GM21360 (cell line): Measurements from ENCODE around the gene SNRNP48.

ENCODE experiments used
- ATAC-seq: cut with Tn5 transposase; IDR thresholded peaks from one replicate; pipeline ENCODE4 v1.9.1; 2021; ENCODE audit warnings: mild to moderate bottlenecking, moderate library complexity; ENCODE audit not compliant: unreplicated experiment

SNRNP48 gene, protein sequence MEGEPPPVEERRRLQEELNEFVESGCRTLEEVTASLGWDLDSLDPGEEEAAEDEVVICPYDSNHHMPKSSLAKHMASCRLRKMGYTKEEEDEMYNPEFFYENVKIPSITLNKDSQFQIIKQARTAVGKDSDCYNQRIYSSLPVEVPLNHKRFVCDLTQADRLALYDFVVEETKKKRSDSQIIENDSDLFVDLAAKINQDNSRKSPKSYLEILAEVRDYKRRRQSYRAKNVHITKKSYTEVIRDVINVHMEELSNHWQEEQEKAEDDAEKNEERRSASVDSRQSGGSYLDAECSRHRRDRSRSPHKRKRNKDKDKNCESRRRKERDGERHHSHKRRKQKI

GRCh38 chr6:7589949-7590917, at the start of gene SNRNP48:
TSS of gene SNRNP48 (plus strand) at chr6:7590198. CDS start at chr6:7590258, 60 bp downstream.
- peak; percentile 99 for ATAC-seq

- ATAC-seq, result no peak
Observed at GRCh38 chr6:7540595-7540994, 49.4 kb upstream of the SNRNP48 start.

DNA sequence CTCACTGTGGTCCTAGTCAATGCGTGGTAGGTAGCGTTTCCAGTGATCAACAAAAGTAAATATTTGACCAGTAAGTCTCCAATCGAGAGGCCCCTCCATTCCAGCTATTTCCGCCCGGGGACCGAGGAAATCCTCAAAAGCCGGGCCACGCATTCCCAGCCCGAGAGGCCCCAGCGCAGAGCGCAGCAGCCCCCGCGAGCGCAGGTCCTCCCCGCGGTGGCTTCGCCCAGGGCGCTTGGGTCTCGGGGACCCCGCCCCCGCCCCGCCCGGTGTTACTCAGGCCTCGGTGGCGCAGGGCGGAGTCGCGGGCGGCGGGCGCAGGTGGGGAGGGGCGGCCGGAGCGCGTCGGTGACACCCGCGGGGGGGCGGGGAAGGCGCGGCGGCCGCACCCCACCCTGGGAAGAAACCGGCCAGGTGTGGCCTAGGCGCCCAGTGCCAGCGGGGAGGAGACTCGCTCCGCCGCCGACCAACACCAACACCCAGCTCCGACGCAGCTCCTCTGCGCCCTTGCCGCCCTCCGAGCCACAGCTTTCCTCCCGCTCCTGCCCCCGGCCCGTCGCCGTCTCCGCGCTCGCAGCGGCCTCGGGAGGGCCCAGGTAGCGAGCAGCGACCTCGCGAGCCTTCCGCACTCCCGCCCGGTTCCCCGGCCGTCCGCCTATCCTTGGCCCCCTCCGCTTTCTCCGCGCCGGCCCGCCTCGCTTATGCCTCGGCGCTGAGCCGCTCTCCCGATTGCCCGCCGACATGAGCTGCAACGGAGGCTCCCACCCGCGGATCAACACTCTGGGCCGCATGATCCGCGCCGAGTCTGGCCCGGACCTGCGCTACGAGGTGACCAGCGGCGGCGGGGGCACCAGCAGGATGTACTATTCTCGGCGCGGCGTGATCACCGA, 48.6 kb upstream of the SNRNP48 start, which contains the start of gene DSP:
Gene DSP (plus strand): TSS at position 497 of the 890 bp plus-strand sequence. CDS start 245 bp downstream, at position 742.
- no peak for ATAC-seq

GRCh38 chr6:7542065-7542873, 47.7 kb upstream of the SNRNP48 start:
- no peak for ATAC-seq

- no peak for ATAC-seq
Observed at GRCh38 chr6:7542874-7543624, 46.9 kb upstream of the SNRNP48 start.

DNA sequence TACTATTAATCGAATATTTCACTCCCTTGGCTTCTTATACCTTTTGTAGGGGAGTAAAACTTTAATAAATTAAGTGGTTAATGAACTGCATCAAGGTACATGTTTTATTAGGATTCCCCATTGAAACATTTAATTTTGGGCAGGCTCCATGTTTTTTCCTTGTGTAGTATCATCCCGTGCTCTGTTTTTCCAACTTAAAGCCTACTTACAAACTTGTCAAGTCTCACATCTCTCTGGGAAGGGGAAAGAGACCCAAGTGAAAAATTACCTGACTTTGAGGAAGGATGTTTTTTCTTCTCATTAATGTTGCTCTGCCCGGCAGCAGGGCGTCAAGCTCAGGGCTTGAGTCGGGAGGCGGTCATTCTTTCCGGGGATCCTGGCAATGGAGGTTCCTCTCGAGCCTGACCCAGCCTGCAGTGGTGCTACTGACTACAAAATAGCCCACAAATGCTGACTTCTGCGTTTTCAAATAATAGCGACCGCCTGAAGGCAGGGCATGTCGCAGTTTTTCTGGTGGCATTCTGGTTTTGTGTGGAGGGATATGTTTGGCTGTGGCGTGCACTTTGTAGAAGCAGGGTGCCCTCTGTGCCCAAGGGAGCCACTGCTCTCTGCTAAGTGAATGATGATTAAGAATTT, 46.1 kb upstream of the SNRNP48 start:
- no peak for ATAC-seq

- no peak for ATAC-seq
Observed at GRCh38 chr6:7544597-7544996, 45.4 kb upstream of the SNRNP48 start.

GRCh38 chr6:7545316-7546019, 44.5 kb upstream of the SNRNP48 start:
- ATAC-seq, result no peak

GRCh38 chr6:7546020-7546369, 44.0 kb upstream of the SNRNP48 start:
- ATAC-seq, result no peak

GRCh38 chr6:7546383-7546782, 43.6 kb upstream of the SNRNP48 start:
- ATAC-seq, result no peak

DNA sequence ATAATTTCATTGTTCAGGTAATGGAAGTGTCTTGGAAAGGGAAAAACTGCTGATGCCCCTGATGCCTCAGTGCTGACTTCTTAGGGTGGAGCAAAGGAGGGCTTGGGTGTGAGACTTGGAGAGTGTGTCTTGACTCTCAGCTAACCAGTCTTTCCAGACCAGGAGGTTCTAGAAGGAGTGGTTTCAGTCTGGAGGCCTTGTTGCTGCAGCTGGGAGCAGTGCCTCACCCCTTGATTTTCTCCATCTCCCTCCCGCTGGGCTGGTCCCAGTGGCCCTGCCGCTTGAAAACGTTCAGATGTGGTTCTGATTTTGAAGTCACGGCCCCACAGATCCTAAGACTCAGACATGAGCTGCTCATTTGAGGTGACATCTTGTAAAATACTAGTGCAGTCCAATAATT, 43.1 kb upstream of the SNRNP48 start:
- no peak for ATAC-seq

DNA sequence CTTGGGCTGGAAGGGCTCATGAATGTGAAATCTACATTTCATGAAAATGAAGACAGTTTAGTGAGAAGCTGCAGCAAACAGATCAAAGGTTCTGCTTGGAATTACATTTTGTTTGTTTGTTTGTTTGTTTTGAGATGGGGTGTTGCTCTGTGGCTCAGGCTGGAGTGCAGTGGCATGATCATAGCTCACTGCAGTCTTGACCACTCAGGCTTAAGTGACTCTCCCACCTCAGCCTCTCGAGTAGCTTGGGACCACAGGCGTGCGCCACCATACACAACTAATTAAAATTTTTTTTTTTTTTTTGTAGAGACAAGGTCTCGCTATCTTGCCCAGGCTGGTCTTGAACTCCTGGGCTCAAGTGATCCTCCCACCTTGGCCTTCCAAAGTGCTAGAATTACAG, 42.7 kb upstream of the SNRNP48 start:
- no peak for ATAC-seq

GRCh38 chr6:7550433-7550801, 39.6 kb upstream of the SNRNP48 start:
- ATAC-seq, result no peak

DNA sequence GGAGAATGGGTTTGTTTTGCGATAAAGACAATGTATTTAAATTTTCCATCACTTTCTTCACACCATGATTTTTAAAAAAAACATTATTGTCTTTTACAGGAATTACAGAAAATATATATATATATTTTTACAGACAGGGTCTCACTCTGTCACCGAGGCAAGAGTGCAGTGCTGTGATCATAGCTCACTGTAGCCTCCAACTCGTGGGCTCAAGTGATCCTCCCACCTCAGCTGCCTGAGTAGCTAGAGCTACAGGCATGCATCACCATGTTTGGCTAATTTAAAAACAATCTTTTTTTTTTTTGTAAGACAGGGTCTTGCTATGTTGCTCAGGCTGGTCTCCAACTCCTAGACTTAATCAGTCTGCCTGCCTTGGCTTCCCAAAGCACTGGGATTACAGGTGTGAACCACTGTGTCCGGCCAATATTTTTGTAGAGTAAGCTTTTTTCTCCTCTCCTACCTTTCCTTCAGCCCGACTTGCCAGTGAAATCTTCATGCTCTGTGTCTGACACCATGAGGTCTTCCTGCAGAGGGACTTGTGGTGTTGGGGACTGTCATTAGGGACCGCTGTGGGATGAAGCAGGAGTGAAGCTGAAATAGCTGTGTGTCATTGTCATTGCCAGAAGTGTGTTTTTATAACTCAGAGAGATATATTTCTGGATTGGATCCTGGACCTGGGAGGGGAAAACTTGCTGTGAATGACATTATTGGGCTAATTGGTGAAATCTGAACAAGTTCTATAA, 35.3 kb upstream of the SNRNP48 start:
- ATAC-seq, result no peak

- ATAC-seq, result no peak
Observed at GRCh38 chr6:7555671-7556070, 34.3 kb upstream of the SNRNP48 start.

DNA sequence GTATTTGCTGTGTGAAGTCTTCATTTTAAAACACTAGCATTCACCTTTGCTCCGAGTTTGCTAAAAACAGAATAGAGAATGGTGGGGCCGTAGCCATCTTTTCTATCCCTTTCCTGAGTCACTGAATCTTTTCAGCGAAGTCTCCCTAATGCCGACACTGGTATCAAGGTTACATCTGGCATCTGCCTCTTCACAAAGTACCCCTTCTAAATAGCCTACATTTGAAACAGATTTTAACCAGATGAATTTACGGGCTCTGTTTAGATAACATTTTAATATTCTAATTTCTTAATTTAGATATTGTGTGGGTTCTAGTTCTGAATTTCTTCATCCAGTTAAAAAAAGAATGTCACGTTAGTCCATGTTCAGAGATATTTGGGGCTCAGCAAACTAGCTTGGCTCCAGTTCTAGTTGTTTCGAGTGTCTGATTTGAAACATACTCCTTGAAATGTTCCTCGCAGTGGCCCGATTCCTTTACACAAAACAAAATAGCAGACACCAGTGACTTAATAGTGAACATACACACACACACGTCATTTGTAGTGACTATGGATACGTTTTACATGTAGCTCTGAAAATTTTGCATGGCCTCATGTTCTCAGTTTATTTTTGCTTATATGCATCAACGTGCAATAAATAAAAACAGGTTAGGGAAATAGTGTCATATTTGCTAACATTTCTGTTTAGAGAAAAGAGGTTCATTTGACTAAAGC, 33.4 kb upstream of the SNRNP48 start:
- no peak for ATAC-seq

GRCh38 chr6:7557652-7558051, 32.3 kb upstream of the SNRNP48 start:
- ATAC-seq, result no peak
